H1 (cell line): ENCODE measurements around the gene BCL2. TPM values are rescaled to one million over a fixed set of nuclear protein-coding genes. Genes with fewer than 3 reads are reported as not detected.

Experiments used
- CTCF ChIA-PET: fragments of 300-600 bp; sonication (Branson Sonifier 250); formaldehyde crosslinking; loops from one replicate; lab custom pipeline; 2021; ENCODE audit not compliant: partially characterized antibody; lab: Charles Lee
- POLR2A ChIA-PET: fragments of 300-600 bp; sonication (Branson Sonifier 250); formaldehyde crosslinking; loops from one replicate; lab custom pipeline; 2021; ENCODE audit warnings: inconsistent platforms; ENCODE audit not compliant: partially characterized antibody; lab: Charles Lee
- DNase-seq, 2 experiments: peaks; one replicate each; pipeline versions ENCODE4 v3.0.0 to v3.0.0-alpha.2; 2010 to 2022; ENCODE audit warnings: low spot score in 2 of 2, low read depth in 1 of 2, mixed read lengths in 1 of 2
- FAIRE-seq: peaks from 2 replicates; lab custom pipeline; 2011; peaks lifted over from hg19 to GRCh38; lab: Jason Lieb, UNC
- H2AFZ ChIP-seq: 2 replicates; pipeline ENCODE4 v1.8.1; 2012; ENCODE audit warnings: low read length, inconsistent platforms
- H2AK5ac ChIP-seq: 2 replicates; pipeline ENCODE4 v1.6.1; 2013; ENCODE audit warnings: low read depth, low read length
- H2BK120ac ChIP-seq: replicated peaks from 2 replicates; pipeline ENCODE3; 2013; ENCODE audit warnings: low read depth, low read length, inconsistent platforms
- H2BK12ac ChIP-seq: 2 replicates; pipeline ENCODE4 v1.6.1; 2013; ENCODE audit warnings: low read depth, low read length
- H2BK15ac ChIP-seq: 2 replicates; pipeline ENCODE4 v1.6.1; 2013; ENCODE audit warnings: low read length
- H2BK20ac ChIP-seq: 2 replicates; pipeline ENCODE4 v1.6.1; 2013; ENCODE audit warnings: low read length
- H2BK5ac ChIP-seq: 2 replicates; pipeline ENCODE4 v1.6.1; 2013; ENCODE audit warnings: low read depth, low read length
- H3K14ac ChIP-seq: 2 replicates; pipeline ENCODE4 v1.6.1; 2013; ENCODE audit warnings: inconsistent platforms; ENCODE audit not compliant: insufficient read length
- H3K18ac ChIP-seq: 2 replicates; pipeline ENCODE4 v1.6.1; 2013; ENCODE audit warnings: low read length; ENCODE audit errors: extremely low read depth
- H3K23ac ChIP-seq: 2 replicates; pipeline ENCODE4 v1.6.1; 2013; ENCODE audit warnings: inconsistent platforms; ENCODE audit not compliant: insufficient read length
- H3K23me2 ChIP-seq: 2 replicates; pipeline ENCODE4 v1.6.1; 2013; ENCODE audit warnings: low read depth, low read length
- H3K27ac ChIP-seq: 2 replicates; pipeline ENCODE4 v1.6.1; 2011; ENCODE audit warnings: low read depth, low read length, inconsistent platforms
- H3K27me3 ChIP-seq, 4 experiments: replicated peaks in 1 of 4; 1 replicate in 1 of 4; 2 replicates in 3 of 4; pipeline versions ENCODE4 v1.6.1 to v1.8.1; 2011 to 2013; ENCODE audit warnings: low read length in 3 of 4, mild to moderate bottlenecking in 3 of 4, inconsistent platforms in 2 of 4, mixed read lengths in 2 of 4, moderate library complexity in 1 of 4; ENCODE audit not compliant: control insufficient read depth in 3 of 4, insufficient read depth in 3 of 4; ENCODE audit errors: extremely low read depth in 1 of 4
- H3K36me3 ChIP-seq, 4 experiments: 2 replicates each; pipeline versions ENCODE4 v1.6.1 to v1.8.1; 2011 to 2013; ENCODE audit warnings: mild to moderate bottlenecking in 4 of 4, low read length in 3 of 4, moderate library complexity in 2 of 4, control low read depth in 1 of 4, inconsistent platforms in 1 of 4; ENCODE audit not compliant: insufficient read depth in 4 of 4, control insufficient read depth in 2 of 4
- H3K4ac ChIP-seq: replicated peaks from 2 replicates; pipeline ENCODE3; 2013; ENCODE audit warnings: low read length, low read depth, mixed read lengths, inconsistent platforms; ENCODE audit not compliant: insufficient read length
- H3K4me1 ChIP-seq, 4 experiments: replicated peaks in 1 of 4; 1 replicate in 1 of 4; 2 replicates in 3 of 4; pipeline versions ENCODE4 v1.6.1 to v1.8.1; 2011 to 2013; ENCODE audit warnings: low read length in 3 of 4, inconsistent platforms in 2 of 4, mixed read lengths in 1 of 4; ENCODE audit not compliant: insufficient read depth in 4 of 4, control insufficient read depth in 3 of 4
- H3K4me2 ChIP-seq, 2 experiments: 2 replicates each; pipeline versions ENCODE4 v1.6.1 to v1.8.1; 2011 to 2013; ENCODE audit warnings: low read depth in 2 of 2, low read length in 2 of 2, control low read depth in 1 of 2, inconsistent platforms in 1 of 2, mild to moderate bottlenecking in 1 of 2; ENCODE audit not compliant: insufficient read depth in 1 of 2
- H3K4me3 ChIP-seq, 4 experiments: fragments of 200-600, 300-600 bp in 1 of 4; sonication (generic), shearing (Covaris generic), sonication (Bioruptor Twin) in 1 of 4; 2 replicates each; pipeline versions ENCODE4 v1.5.1 to v1.8.1; 2011 to 2016; ENCODE audit warnings: low read length in 4 of 4, low read depth in 3 of 4, control low read depth in 2 of 4, inconsistent platforms in 2 of 4, mild to moderate bottlenecking in 2 of 4, mixed read lengths in 1 of 4, moderate library complexity in 1 of 4; ENCODE audit not compliant: insufficient read depth in 2 of 4; ENCODE audit errors: extremely low read depth in 1 of 4
- H3K56ac ChIP-seq: replicated peaks from 2 replicates; pipeline ENCODE3; 2013; ENCODE audit warnings: low read depth, mild to moderate bottlenecking, mixed read lengths, low read length, inconsistent platforms; ENCODE audit not compliant: insufficient read length
- H3K79me1 ChIP-seq: 2 replicates; pipeline ENCODE4 v1.6.1; 2013; ENCODE audit warnings: low read depth, low read length, control low read depth
- H3K79me2 ChIP-seq, 2 experiments: 2 replicates each; pipeline versions ENCODE4 v1.6.1 to v1.8.1; 2012 to 2013; ENCODE audit warnings: low read length in 2 of 2, mild to moderate bottlenecking in 2 of 2, inconsistent platforms in 1 of 2; ENCODE audit not compliant: insufficient read depth in 2 of 2, control insufficient read depth in 1 of 2
- H3K9ac ChIP-seq, 4 experiments: replicated peaks in 1 of 4; 1 replicate in 1 of 4; 2 replicates in 3 of 4; pipeline versions ENCODE4 v1.6.1 to v1.8.1; 2011 to 2013; ENCODE audit warnings: low read depth in 3 of 4, low read length in 3 of 4, control low read depth in 2 of 4, mild to moderate bottlenecking in 2 of 4, moderate library complexity in 2 of 4, inconsistent platforms in 1 of 4; ENCODE audit errors: extremely low read depth in 1 of 4
- H3K9me3 ChIP-seq, 2 experiments: 2 replicates each; pipeline versions ENCODE4 v1.6.1 to v1.8.1; 2012 to 2013; ENCODE audit warnings: mild to moderate bottlenecking in 2 of 2, moderate library complexity in 2 of 2, control low read depth in 1 of 2, inconsistent platforms in 1 of 2, low read depth in 1 of 2, low read length in 1 of 2, mixed read lengths in 1 of 2; ENCODE audit not compliant: insufficient read depth in 2 of 2
- H4K20me1 ChIP-seq, 2 experiments: replicated peaks in 1 of 2; 2 replicates each; pipeline versions ENCODE3 to v1.8.1; 2011 to 2013; ENCODE audit warnings: inconsistent platforms in 2 of 2, low read length in 2 of 2, mild to moderate bottlenecking in 1 of 2; ENCODE audit not compliant: insufficient read depth in 2 of 2, control insufficient read depth in 1 of 2
- H4K5ac ChIP-seq: 2 replicates; pipeline ENCODE4 v1.6.1; 2013; ENCODE audit warnings: low read length, low read depth, mixed read lengths, inconsistent platforms; ENCODE audit not compliant: insufficient read length
- H4K8ac ChIP-seq: 2 replicates; pipeline ENCODE4 v1.8.0; 2013; ENCODE audit warnings: mild to moderate bottlenecking, moderate library complexity, low read length, inconsistent platforms; ENCODE audit not compliant: insufficient read depth; ENCODE audit errors: extremely low read depth
- H4K91ac ChIP-seq: replicated peaks from 2 replicates; pipeline ENCODE3; 2013; ENCODE audit warnings: low read length, mixed read lengths, inconsistent platforms; ENCODE audit not compliant: insufficient read length
- WGBS, 2 experiments: shearing (Covaris generic) in 1 of 2; methylation state at CpG; one replicate each; pipeline versions ENCODE4 v1.1.6 to v1.1.7; 2013 to 2015; ENCODE audit warnings: low lambda C conversion rate in 2 of 2, mixed read lengths in 2 of 2, inconsistent platforms in 1 of 2, low coverage in 1 of 2, missing lambda C conversion rate in 1 of 2; ENCODE audit not compliant: insufficient replicate concordance in 2 of 2, insufficient coverage in 1 of 2, insufficient read length in 1 of 2; ENCODE audit errors: extremely low coverage in 1 of 2, missing lambda C conversion rate in 1 of 2; 5-methylcytosine and 5-hydroxymethylcytosine counted together
- polyA plus RNA-seq, 7 experiments: library from polyadenylated mRNA; depleted of rRNA in 3 of 7; stranded (reverse) in 5 of 7; unstranded in 2 of 7; fragments of >200 nt in 5 of 7; fragments of 200-250 nt in 2 of 7; gene quantifications; 1 replicate in 5 of 7; 2 replicates in 1 of 7; 4 replicates in 1 of 7; pipeline versions ENCODE4 v1.2.1 to v1.2.3, GENCODE V29; 2011 to 2013; ENCODE audit warnings: missing spikeins in 2 of 7, mixed read lengths in 2 of 7
- total RNA-seq: library from RNA; stranded (reverse); fragmentation: NEBNext Ultra II Directional; extraction: Animal tissue kit (Norgen Biotek cat#: 25700); gene quantifications from 2 replicates; pipeline ENCODE4 v1.2.1, GENCODE V29; 2021

The BCL2 gene
- total and polyA plus RNA-seq, 2 of the 8 experiments (the other 6 are each of a cell fraction or from before 2014, with no cell fraction given), result 0.59 to 4.5 TPM

- peak overlapping the region; percentile 89 for H4K5ac ChIP-seq
- no peak overlapping the region for H2BK12ac ChIP-seq
- H2BK20ac ChIP-seq, result no peak overlapping the region
- H2AFZ ChIP-seq, result no peak overlapping the region
- no peaks in the 10 kb centered on the region for H3K27me3 ChIP-seq
- H4K91ac ChIP-seq, result no peak overlapping the region
- no peak overlapping the region for H3K4ac ChIP-seq
- no peak overlapping the region for H3K56ac ChIP-seq
- no peak overlapping the region for H4K8ac ChIP-seq
- ChIA-PET CTCF (interaction anchor here (0.8 to 9.1 kb wide), 37 partner anchors 9 to 612 kb away, joined by 3 to 96 read pairs (median 4); partner anchors contain the start of gene BCL2), POLR2A (interaction anchor here (1.1 to 1.5 kb wide), 2 partner anchors 15 to 28 kb away, joined by 3 read pairs; no protein-coding TSS in a partner anchor)
- H3K4me2 ChIP-seq, result peak overlapping the region; percentile 21 to 32; a peak in 1 of 4 replicates
- no peaks in the 10 kb centered on the region for H3K23me2 ChIP-seq
- no peak overlapping the region for H3K9ac ChIP-seq
- WGBS, 2 experiments, result 33% methylated on average over 4 of the region's 4 CpGs; no CpG with 5 or more reads in 1 of the 2 experiments
- H3K23ac ChIP-seq, result no peak overlapping the region
- H3K27ac ChIP-seq, result no peak overlapping the region
- no peaks in the 10 kb centered on the region for H3K9me3 ChIP-seq
- no peak overlapping the region for H2BK5ac ChIP-seq
- no peak overlapping the region for H2BK15ac ChIP-seq
- peak in 1 of 2 experiments; percentile 62 for DNase-seq
- H3K4me1 ChIP-seq, result peaks cover 0 to 7% (median 3%) of the 10 kb centered on the region in 4 experiments; a peak in 3 of 7 replicates
- H3K14ac ChIP-seq, result no peak overlapping the region
- H2BK120ac ChIP-seq, result no peak overlapping the region
- no peak overlapping the region for H2AK5ac ChIP-seq
- H3K79me2 ChIP-seq, result no peaks in the 10 kb centered on the region
- no peaks in the 10 kb centered on the region for H4K20me1 ChIP-seq
- peaks cover 3 to 38% (median 28%) of the 10 kb centered on the region in 4 experiments; a peak in 7 of 8 replicates for H3K36me3 ChIP-seq
- H3K4me3 ChIP-seq, result peak overlapping the region in 1 of 4 experiments; percentile 41; a peak in 2 of 8 replicates
- H3K18ac ChIP-seq, result no peak overlapping the region
- no peak for FAIRE-seq
- no peaks in the 10 kb centered on the region for H3K79me1 ChIP-seq
Measured at GRCh38 chr18:63339920-63340484, 20.4 kb upstream of the BCL2 start.
